Occipital lobe (tissue), 2 donors: ENCODE measurements around the gene CRIP1. TPM values are rescaled to one million over a fixed set of nuclear protein-coding genes. Genes with fewer than 3 reads are reported as not detected.

Source experiments
- DNase-seq: peaks from one replicate; lab custom pipeline; 2025; lab: John Stamatoyannopoulos, UW
- total RNA-seq: library from RNA; depleted of rRNA; stranded (reverse); fragments of >200 nt; gene quantifications from one replicate; pipeline ENCODE4 v1.2.3, GENCODE V29; 2014

Gene CRIP1
- total RNA-seq, 1 donor from 2014 or later, result 0.94 TPM

GRCh38 chr14:105531894-105532623 is 45.4 kb downstream of the CRIP1 start:
- no peak for DNase-seq

DNA sequence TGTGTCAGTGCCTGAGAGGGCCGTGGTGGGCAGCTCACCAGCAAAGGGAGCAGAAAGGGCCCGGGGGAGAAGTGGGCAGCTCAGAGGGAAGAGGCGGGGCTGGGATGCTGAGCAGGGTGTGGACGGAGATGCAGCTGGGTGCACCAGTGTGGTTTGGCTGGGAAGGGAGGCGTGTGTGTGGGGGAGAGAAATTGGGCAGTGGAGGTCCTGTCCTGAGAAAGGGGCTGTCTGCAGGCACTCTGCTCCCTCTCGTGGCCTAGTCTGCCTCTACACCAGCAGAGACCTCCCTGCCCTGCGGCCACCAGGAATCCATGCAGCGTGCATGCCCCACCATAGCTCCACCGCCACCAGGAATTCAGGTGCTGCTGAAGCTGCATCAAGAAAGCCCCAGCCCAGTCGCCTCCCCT is 46.1 kb downstream of the CRIP1 start:
- no peak for DNase-seq

DNA sequence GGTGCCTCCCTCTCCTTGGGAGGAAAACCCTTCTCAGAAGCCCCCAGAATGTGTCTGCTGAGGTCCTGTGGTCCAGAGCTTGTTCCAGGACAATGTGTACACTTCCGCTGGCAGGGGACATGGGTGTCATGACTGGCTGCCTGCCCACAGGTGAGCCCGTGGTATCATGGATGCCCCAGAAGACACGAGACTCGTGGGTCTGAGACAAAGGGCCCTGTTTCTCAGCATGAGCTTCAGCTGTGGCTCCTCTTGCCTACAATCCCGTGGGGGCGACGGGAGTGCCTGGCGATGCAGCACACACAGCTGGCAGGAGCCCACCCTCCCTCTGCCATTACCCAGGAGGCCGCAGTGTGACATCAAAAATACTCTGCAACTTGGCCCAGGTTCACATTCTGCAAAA is 46.7 kb downstream of the CRIP1 start:
- DNase-seq, result no peak

- DNase-seq, result no peak
These were observed 47.3 kb downstream of the CRIP1 start for GRCh38 chr14:105533811-105534498.

DNA sequence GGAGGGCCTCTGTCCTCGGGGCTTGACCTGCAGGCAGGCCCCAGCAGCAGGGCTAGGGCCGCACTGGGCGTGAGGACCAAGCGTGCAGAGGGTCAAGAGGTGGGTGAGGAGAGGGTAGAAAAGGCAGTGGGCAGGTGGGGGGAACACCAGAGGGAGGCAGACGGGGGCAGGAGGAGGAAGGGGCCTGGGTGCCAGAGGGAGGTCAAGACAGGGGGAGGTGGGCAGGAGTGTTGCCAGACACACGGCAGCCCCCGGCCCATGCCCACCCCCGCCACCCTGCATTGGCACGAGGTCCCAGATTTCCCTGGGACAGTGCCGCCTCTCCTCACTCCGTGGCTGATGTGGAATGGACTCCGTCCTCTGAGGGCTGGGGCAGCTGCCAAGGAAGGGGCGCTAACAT is 47.9 kb downstream of the CRIP1 start:
- DNase-seq, result no peak

DNA sequence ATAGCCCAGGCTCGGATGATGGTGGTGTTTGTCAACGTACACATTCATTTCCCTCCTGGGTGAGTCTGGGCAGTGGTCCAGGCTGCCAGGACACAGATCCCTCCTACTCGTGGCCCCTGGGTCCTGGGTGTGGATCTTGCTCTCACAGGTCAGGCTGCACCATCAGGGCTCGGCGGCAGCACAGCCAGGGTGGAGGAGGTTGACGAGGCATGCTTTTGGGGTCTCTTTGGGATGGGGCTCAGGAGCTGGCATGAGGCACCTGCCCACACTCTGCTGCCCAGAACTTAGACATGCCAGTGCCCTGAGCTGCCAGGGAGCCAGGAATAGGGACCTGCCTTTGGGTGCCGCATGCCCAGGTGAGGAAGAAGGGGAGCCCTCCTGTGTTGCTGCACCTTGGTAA is 49.4 kb downstream of the CRIP1 start:
- DNase-seq, result no peak

- no peak for DNase-seq
These were observed 50.2 kb downstream of the CRIP1 start for GRCh38 chr14:105536691-105537579.

DNA sequence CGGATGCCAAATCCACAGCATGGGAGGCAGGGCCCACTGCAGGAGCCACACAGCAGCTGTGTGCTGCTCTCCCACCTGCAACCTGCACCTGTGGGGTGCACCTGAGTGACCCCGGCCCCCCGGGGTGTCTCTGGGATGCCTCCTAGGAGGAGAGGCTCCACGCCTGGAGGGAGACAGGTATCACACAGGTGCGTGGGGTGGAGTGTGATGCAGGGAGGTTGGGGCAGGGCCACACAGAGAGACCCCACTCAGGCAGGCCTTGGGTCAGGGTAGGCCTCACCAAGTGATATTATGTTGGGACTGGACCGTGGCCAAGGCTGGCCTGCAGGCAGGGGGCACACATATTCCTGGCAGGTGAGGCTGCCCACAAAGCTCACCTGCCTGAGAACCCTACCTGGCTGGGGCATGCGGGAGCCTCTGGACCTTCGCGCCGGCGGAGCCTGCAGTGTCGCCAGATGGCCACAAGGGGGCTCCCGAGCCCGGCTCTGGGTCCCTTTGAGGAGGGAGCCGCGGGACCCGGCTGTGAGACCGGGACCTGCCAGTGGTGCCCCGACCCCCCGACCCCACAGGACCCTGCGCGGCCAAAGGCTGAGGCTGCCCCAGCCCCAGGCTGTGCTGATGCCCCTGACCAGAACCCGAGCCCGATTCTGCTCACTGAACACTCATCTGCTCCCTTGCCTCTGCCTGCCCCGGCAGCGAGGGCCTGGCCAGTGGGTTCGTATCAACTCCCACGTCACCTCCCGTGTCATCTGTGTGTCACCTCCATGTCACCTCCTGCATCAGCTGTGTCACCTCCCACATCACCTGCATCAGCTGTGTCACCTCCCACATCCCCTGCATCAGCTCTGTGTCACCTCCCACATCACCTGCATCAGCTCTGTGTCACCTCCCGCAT is 51.1 kb downstream of the CRIP1 start:
- DNase-seq, result peak; percentile 20

Other genes with a start within 250 kb of the CRIP1 start
- gene BTBD6, start 238.4 kb upstream of the CRIP1 start, total RNA-seq, result 45.4 TPM
- gene BRF1, start 185.9 kb upstream of the CRIP1 start, total RNA-seq, result 61.1 TPM
- gene PACS2, start 172.1 kb upstream of the CRIP1 start, total RNA-seq, result 75.8 TPM
- gene TEX22, start 88.3 kb upstream of the CRIP1 start, total RNA-seq, result 0.31 TPM
- 37.0 TPM for gene MTA1, start 67.1 kb upstream of the CRIP1 start, total RNA-seq
- gene CRIP2, start 12.1 kb upstream of the CRIP1 start, total RNA-seq, result 70.2 TPM
- 5.6 TPM for gene TEDC1, start 4.4 kb downstream of the CRIP1 start, total RNA-seq
- gene TMEM121, start 39.7 kb downstream of the CRIP1 start, total RNA-seq, result 23.1 TPM